Measurements from ENCODE around the gene LAPTM4A. TPM values are rescaled to one million over a fixed set of nuclear protein-coding genes. Genes with fewer than 3 reads are reported as not detected.

LAPTM4A gene
- total RNA-seq, 1 donor from 2014 or later, result 196 TPM

DNA sequence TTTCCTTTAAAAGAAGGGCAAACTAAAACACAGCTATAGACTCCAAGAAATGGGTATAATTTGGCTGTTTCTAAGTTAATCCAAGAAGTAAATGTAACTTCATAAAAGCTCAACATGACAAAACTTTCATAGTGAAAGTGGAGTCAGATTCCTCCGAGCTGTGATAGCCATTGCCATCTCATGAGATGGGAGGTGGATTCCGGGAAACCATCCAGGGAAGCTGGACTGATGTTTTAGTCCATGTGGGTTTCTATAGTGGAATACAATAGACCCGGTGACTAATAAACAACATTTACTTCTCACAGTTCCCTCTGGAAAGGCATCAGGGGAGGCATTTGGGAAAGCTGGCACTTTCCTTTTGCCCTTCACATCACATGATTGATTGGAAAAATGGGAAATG lies 10.0 kb upstream of the LAPTM4A start:
- H3K4me3 Mint-ChIP-seq, result no peak overlapping the region
- TF ChIP-seq, protein P1, sequence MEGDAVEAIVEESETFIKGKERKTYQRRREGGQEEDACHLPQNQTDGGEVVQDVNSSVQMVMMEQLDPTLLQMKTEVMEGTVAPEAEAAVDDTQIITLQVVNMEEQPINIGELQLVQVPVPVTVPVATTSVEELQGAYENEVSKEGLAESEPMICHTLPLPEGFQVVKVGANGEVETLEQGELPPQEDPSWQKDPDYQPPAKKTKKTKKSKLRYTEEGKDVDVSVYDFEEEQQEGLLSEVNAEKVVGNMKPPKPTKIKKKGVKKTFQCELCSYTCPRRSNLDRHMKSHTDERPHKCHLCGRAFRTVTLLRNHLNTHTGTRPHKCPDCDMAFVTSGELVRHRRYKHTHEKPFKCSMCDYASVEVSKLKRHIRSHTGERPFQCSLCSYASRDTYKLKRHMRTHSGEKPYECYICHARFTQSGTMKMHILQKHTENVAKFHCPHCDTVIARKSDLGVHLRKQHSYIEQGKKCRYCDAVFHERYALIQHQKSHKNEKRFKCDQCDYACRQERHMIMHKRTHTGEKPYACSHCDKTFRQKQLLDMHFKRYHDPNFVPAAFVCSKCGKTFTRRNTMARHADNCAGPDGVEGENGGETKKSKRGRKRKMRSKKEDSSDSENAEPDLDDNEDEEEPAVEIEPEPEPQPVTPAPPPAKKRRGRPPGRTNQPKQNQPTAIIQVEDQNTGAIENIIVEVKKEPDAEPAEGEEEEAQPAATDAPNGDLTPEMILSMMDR (conservative IDR thresholded peaks at IDR 0.05), result no peak
- H3K4me1 Mint-ChIP-seq (ENCODE audit: unreplicated experiment), result peaks cover 21% of the 10 kb centered on the region
- H3K27ac Mint-ChIP-seq, result no peak overlapping the region
- no peak for DNase-seq (ENCODE audit: extremely low spot score, unreplicated experiment)
- H3K36me3 Mint-ChIP-seq, result no peaks in the 10 kb centered on the region
- peaks cover 7% of the 10 kb centered on the region for H3K27me3 Mint-ChIP-seq
- no peaks in the 10 kb centered on the region for H3K9me3 Mint-ChIP-seq

DNA sequence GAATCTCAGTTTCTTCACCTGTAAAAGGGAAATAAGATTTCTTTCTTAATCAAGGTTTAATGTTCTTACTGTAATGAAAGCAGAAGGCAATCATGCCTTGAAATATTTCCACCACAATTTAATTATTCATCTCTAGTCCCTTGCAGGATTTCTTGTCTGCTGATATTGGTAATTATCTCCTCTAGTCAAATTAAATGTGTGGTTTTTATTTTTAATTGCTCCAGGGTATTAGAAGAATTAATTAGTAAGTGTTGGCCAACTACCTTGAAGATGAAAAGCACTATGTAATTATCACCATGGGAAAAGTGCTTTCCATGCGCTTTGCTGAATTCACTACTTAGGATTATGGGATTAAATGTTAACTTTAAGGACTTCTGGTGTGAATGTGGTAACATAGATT lies 8.7 kb upstream of the LAPTM4A start:
- Mint-ChIP-seq H3K9me3 (no peaks in the 10 kb centered on the region), H3K36me3 (no peaks in the 10 kb centered on the region), H3K27ac (no peak overlapping the region), H3K27me3 (peaks cover 7% of the 10 kb centered on the region), H3K4me1 (ENCODE audit: unreplicated experiment) (peaks cover 12% of the 10 kb centered on the region), H3K4me3 (no peak overlapping the region)
- no peak for DNase-seq (ENCODE audit: extremely low spot score, unreplicated experiment)
- TF ChIP-seq, protein P1 (conservative IDR thresholded peaks at IDR 0.05), result no peak

GRCh38 chr2:20057268-20057667 lies 5.8 kb upstream of the LAPTM4A start:
- H3K4me3 Mint-ChIP-seq, result no peak overlapping the region
- H3K27me3 Mint-ChIP-seq, result peaks cover 7% of the 10 kb centered on the region
- no peaks in the 10 kb centered on the region for H3K4me1 Mint-ChIP-seq (ENCODE audit: unreplicated experiment)
- no peaks in the 10 kb centered on the region for H3K36me3 Mint-ChIP-seq
- DNase-seq (ENCODE audit: extremely low spot score, unreplicated experiment), result no peak
- TF ChIP-seq, protein P1 (conservative IDR thresholded peaks at IDR 0.05), result no peak
- no peaks in the 10 kb centered on the region for H3K9me3 Mint-ChIP-seq
- no peak overlapping the region for H3K27ac Mint-ChIP-seq

- Mint-ChIP-seq H3K9me3 (no peaks in the 10 kb centered on the region), H3K4me1 (ENCODE audit: unreplicated experiment) (no peaks in the 10 kb centered on the region), H3K4me3 (no peak overlapping the region), H3K27ac (no peak overlapping the region), H3K36me3 (no peaks in the 10 kb centered on the region), H3K27me3 (peaks cover 3% of the 10 kb centered on the region)
- DNase-seq (ENCODE audit: extremely low spot score, unreplicated experiment), result no peak
- TF ChIP-seq, protein P1 (conservative IDR thresholded peaks at IDR 0.05), result no peak
Measured at GRCh38 chr2:20054931-20055330, 3.5 kb upstream of the LAPTM4A start.

DNA sequence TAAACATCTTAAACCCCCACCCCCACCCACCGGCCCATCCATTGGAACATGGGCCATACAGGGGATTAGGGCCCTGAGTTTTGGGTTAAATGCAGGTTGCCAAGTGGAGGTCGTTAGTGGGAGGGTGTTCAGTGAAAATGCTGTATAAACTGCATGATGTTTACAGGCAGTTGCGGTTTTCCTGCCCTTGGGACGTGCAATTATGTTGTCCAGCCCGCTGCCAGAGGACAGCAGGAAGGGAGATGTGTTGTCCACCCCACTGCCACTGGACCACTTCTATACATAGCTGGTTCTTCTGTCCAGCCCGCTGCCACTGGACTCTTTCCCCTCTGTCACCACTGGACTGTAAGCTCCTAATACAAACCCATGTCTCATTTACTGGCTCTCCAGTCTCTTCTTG lies 2.7 kb upstream of the LAPTM4A start:
- Mint-ChIP-seq H3K4me1 (ENCODE audit: unreplicated experiment) (peaks cover 6% of the 10 kb centered on the region), H3K27ac (no peak overlapping the region), H3K4me3 (no peak overlapping the region), H3K27me3 (peaks cover 3% of the 10 kb centered on the region), H3K9me3 (no peaks in the 10 kb centered on the region), H3K36me3 (no peaks in the 10 kb centered on the region)
- DNase-seq (ENCODE audit: extremely low spot score, unreplicated experiment), result no peak
- TF ChIP-seq, protein P1 (conservative IDR thresholded peaks at IDR 0.05), result no peak

DNA sequence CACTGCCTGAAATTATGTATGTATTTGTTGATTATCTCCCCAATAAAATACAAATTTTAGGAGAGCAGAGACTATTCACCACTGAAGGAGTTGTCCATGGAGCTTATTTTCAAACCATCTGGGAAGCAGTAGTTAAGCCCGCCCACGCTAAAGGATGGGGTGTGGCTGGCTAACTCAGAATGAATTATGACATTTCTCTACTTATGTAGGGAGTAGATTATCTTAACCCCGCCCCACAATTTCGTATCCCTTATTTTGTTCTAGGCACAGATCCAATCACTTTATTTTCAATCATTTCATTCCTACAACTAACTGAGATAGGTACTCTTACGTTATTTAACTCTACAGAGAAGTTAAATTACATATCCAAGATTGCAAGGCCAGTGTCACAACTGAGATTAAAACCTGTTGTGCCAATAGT lies 1.4 kb upstream of the LAPTM4A start:
- no peak for DNase-seq (ENCODE audit: extremely low spot score, unreplicated experiment)

More for the DNA sequence above, 1.4 kb upstream of the LAPTM4A start:
- Mint-ChIP-seq H3K27me3 (peaks cover 3% of the 10 kb centered on the region), H3K4me3 (no peak overlapping the region), H3K27ac (no peak overlapping the region), H3K9me3 (no peaks in the 10 kb centered on the region), H3K36me3 (no peaks in the 10 kb centered on the region), H3K4me1 (ENCODE audit: unreplicated experiment) (peaks cover 15% of the 10 kb centered on the region)
- TF ChIP-seq, protein P1 (conservative IDR thresholded peaks at IDR 0.05), result no peak

Measured in type B pancreatic cell (in vitro differentiated cells).